ENCODE measurements around the gene APOF. TPM values are rescaled to one million over a fixed set of nuclear protein-coding genes. Genes with fewer than 3 reads are reported as not detected.

Gene APOF
- total RNA-seq (not detected in 2 replicates), polyA plus RNA-seq (not detected in 2 replicates), polyA minus RNA-seq (ENCODE audit: low replicate concordance) (not detected in 2 replicates)
- polyA plus RNA-seq (2012) = not detected in 2 replicates

GRCh38 chr12:56362130-56363059 lies at the start of gene APOF:
TSS of gene APOF (minus strand) at chr12:56362857. CDS start at chr12:56362745, 112 bp downstream.
- TF ChIP-seq EZH2 (IDR thresholded peaks at IDR 0.05; ENCODE audit: low read length, missing control alignments) (no peak), CTCF (conservative IDR thresholded peaks at IDR 0.05 in 1 of 2, IDR thresholded peaks at IDR 0.05 in 1 of 2; ENCODE audit: low read depth in 1 of 2, low read length in 2 of 2) (no peak)

GRCh38 chr12:56411781-56412639 lies 49.4 kb upstream of the APOF start:
- no peak for DNase-seq (ENCODE audit: low read depth in 2 of 2)
- TF ChIP-seq EZH2 (IDR thresholded peaks at IDR 0.05; ENCODE audit: low read length, missing control alignments) = no peak
- TF ChIP-seq CTCF (conservative IDR thresholded peaks at IDR 0.05 in 1 of 2, IDR thresholded peaks at IDR 0.05 in 1 of 2; ENCODE audit: low read depth in 1 of 2, low read length in 2 of 2) = no peak
- Histone ChIP-seq H3K4me2 (ENCODE audit: extremely low read depth, insufficient read depth, low read length) (no peak overlapping the region), H3K4me1 (ENCODE audit: control insufficient read depth, extremely low read depth, insufficient read depth, low read length) (no peaks in the 10 kb centered on the region), H4K20me1 (ENCODE audit: control insufficient read depth, extremely low read depth, insufficient read depth, low read length) (no peaks in the 10 kb centered on the region), H3K27ac (ENCODE audit: insufficient read depth, low read length) (no peak overlapping the region), H3K9me3 (ENCODE audit: control insufficient read depth, insufficient read depth, low read depth, low read length) (no peaks in the 10 kb centered on the region), H3K27me3 (ENCODE audit: control insufficient read depth, insufficient read depth, low read length) (no peaks in the 10 kb centered on the region), H3K9ac (ENCODE audit: insufficient read depth, low read length) (no peak overlapping the region), H3K4me3 (replicated peaks in 1 of 4; ENCODE audit: control extremely low read depth in 1 of 4, insufficient read depth in 1 of 4, low read depth in 3 of 4, low read length in 4 of 4) (no peak overlapping the region), H3K36me3 (ENCODE audit: control insufficient read depth, insufficient read depth, low read length) (peaks cover 2% of the 10 kb centered on the region), H2AFZ (ENCODE audit: low read length) (no peak overlapping the region), H3K79me2 (ENCODE audit: control insufficient read depth, insufficient read depth, low read length) (no peaks in the 10 kb centered on the region)

More at GRCh38 chr12:56362130-56363059, at the start of gene APOF:
- no peak within 1 kb of the TSS for H2AFZ ChIP-seq (ENCODE audit: low read length)
- no peaks in the 10 kb centered on the region for H3K27me3 ChIP-seq (ENCODE audit: control insufficient read depth, insufficient read depth, low read length)
- no peaks in the 10 kb centered on the region for H3K9me3 ChIP-seq (ENCODE audit: control insufficient read depth, insufficient read depth, low read depth, low read length)
- no peak within 1 kb of the TSS for H3K4me3 ChIP-seq (replicated peaks in 1 of 4; ENCODE audit: control extremely low read depth in 1 of 4, insufficient read depth in 1 of 4, low read depth in 3 of 4, low read length in 4 of 4)
- H3K27ac ChIP-seq (ENCODE audit: insufficient read depth, low read length) = no peak within 1 kb of the TSS
- DNase-seq (ENCODE audit: low read depth in 2 of 2) = no peak
- H3K4me2 ChIP-seq (ENCODE audit: extremely low read depth, insufficient read depth, low read length) = no peak within 1 kb of the TSS
- no peaks in the 10 kb centered on the region for H3K36me3 ChIP-seq (ENCODE audit: control insufficient read depth, insufficient read depth, low read length)
- no peak within 1 kb of the TSS for H3K9ac ChIP-seq (ENCODE audit: insufficient read depth, low read length)
- peaks cover 9% of the 10 kb centered on the region for H3K4me1 ChIP-seq (ENCODE audit: control insufficient read depth, extremely low read depth, insufficient read depth, low read length)
- no peaks in the 10 kb centered on the region for H4K20me1 ChIP-seq (ENCODE audit: control insufficient read depth, extremely low read depth, insufficient read depth, low read length)
- H3K79me2 ChIP-seq (ENCODE audit: control insufficient read depth, insufficient read depth, low read length) = peaks cover 22% of the 10 kb centered on the region

GRCh38 chr12:56410768-56411167 lies 48.1 kb upstream of the APOF start:
- no peaks in the 10 kb centered on the region for H3K9me3 ChIP-seq (ENCODE audit: control insufficient read depth, insufficient read depth, low read depth, low read length)
- no peak for DNase-seq (ENCODE audit: low read depth in 2 of 2)
- H3K4me1 ChIP-seq (ENCODE audit: control insufficient read depth, extremely low read depth, insufficient read depth, low read length) = no peaks in the 10 kb centered on the region
- no peak for TF ChIP-seq EZH2 (IDR thresholded peaks at IDR 0.05; ENCODE audit: low read length, missing control alignments)
- no peaks in the 10 kb centered on the region for H3K36me3 ChIP-seq (ENCODE audit: control insufficient read depth, insufficient read depth, low read length)
- H3K27me3 ChIP-seq (ENCODE audit: control insufficient read depth, insufficient read depth, low read length) = no peaks in the 10 kb centered on the region
- no peak overlapping the region for H3K4me3 ChIP-seq (replicated peaks in 1 of 4; ENCODE audit: control extremely low read depth in 1 of 4, insufficient read depth in 1 of 4, low read depth in 3 of 4, low read length in 4 of 4)
- H3K4me2 ChIP-seq (ENCODE audit: extremely low read depth, insufficient read depth, low read length) = no peak overlapping the region
- H4K20me1 ChIP-seq (ENCODE audit: control insufficient read depth, extremely low read depth, insufficient read depth, low read length) = no peaks in the 10 kb centered on the region
- no peak overlapping the region for H3K27ac ChIP-seq (ENCODE audit: insufficient read depth, low read length)
- H2AFZ ChIP-seq (ENCODE audit: low read length) = no peak overlapping the region
- no peaks in the 10 kb centered on the region for H3K79me2 ChIP-seq (ENCODE audit: control insufficient read depth, insufficient read depth, low read length)
- H3K9ac ChIP-seq (ENCODE audit: insufficient read depth, low read length) = no peak overlapping the region

Measured in fibroblast of lung (primary cell).